WI38 (cell line): ENCODE measurements around the gene MYMX.

Experiments
- H3K4me3 ChIP-seq: 2 replicates; pipeline ENCODE4 v1.5.1; 2011; ENCODE audit warnings: low read depth, mild to moderate bottlenecking, control low read depth, low read length
- CTCF ChIP-seq: IDR thresholded peaks from 2 replicates; pipeline ENCODE4 v1.5.1; 2012; ENCODE audit warnings: low read depth, mild to moderate bottlenecking, control low read depth, low read length

MYMX gene

GRCh38 chr6:44225579-44226325 is 9.0 kb downstream of the MYMX start:
- no peak overlapping the region for H3K4me3 ChIP-seq
- TF ChIP-seq CTCF, result no peak

GRCh38 chr6:44226368-44227147 is 9.8 kb downstream of the MYMX start:
- H3K4me3 ChIP-seq, result no peak overlapping the region
- no peak for TF ChIP-seq CTCF

- H3K4me3 ChIP-seq, result no peak overlapping the region
- no peak for TF ChIP-seq CTCF
Observed at GRCh38 chr6:44227148-44227793, 10.5 kb downstream of the MYMX start.

GRCh38 chr6:44228031-44228430 is 11.3 kb downstream of the MYMX start:
- TF ChIP-seq CTCF, result no peak
- H3K4me3 ChIP-seq, result no peak overlapping the region

- H3K4me3 ChIP-seq, result no peak overlapping the region
- TF ChIP-seq CTCF, result no peak
Observed at GRCh38 chr6:44228433-44228832, 11.7 kb downstream of the MYMX start.

- H3K4me3 ChIP-seq, result no peak overlapping the region
- TF ChIP-seq CTCF, result no peak
Observed at GRCh38 chr6:44228836-44229235, 12.1 kb downstream of the MYMX start.
